Stomach (tissue), 4 donors: ENCODE data around the gene GSG1L2.

Experiments
- EP300 ChIP-seq: sonication (generic); formaldehyde crosslinking; IDR thresholded peaks from one replicate; pipeline ENCODE4 v1.6.1; 2017; ENCODE audit warnings: antibody characterized with exemption
- POLR2AphosphoS5 ChIP-seq, 3 donors: sonication (generic); formaldehyde crosslinking; IDR thresholded peaks; one replicate each; pipeline ENCODE4 v1.6.1; 2016; ENCODE audit warnings: antibody characterized with exemption in 3 of 3
- TF ChIP-seq, protein P1 (sequence below), 7 experiments: fragments of 450-650 bp in 4 of 7; fragments of 200-600 bp in 3 of 7; sonication (generic) in 3 of 7; IDR thresholded peaks; one replicate each; pipeline ENCODE4 v1.5.1; 2016 to 2019; ENCODE audit warnings: antibody characterized with exemption in 7 of 7, control low read depth in 2 of 7, mild to moderate bottlenecking in 1 of 7

DNA sequence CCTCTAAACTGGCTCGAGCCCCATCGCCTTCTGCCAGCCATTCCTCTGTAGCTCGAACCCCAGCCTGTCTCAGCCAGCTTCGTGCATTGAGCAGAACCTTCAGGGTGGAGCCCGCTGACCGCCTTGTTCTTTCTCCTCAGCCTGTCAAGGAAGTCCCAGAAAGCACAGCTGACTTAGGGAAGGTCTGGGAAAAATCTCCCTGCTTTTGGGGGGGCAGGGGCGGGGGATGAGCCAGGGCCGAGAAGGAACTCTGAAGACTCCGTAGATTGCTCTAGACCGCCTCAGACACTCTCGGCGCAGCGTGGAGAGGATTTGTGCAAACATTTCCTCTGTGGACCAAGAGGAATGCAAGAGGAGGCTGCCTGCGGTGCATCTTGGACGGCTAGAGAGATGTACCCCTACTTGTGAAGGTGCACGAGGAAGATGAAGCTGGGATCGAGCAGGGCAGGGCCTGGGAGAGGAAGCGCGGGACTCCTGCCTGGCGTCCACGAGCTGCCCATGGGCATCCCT, 3.8 kb upstream of the GSG1L2 start, which contains the start of gene GLP2R:
- TF ChIP-seq, protein P1, sequence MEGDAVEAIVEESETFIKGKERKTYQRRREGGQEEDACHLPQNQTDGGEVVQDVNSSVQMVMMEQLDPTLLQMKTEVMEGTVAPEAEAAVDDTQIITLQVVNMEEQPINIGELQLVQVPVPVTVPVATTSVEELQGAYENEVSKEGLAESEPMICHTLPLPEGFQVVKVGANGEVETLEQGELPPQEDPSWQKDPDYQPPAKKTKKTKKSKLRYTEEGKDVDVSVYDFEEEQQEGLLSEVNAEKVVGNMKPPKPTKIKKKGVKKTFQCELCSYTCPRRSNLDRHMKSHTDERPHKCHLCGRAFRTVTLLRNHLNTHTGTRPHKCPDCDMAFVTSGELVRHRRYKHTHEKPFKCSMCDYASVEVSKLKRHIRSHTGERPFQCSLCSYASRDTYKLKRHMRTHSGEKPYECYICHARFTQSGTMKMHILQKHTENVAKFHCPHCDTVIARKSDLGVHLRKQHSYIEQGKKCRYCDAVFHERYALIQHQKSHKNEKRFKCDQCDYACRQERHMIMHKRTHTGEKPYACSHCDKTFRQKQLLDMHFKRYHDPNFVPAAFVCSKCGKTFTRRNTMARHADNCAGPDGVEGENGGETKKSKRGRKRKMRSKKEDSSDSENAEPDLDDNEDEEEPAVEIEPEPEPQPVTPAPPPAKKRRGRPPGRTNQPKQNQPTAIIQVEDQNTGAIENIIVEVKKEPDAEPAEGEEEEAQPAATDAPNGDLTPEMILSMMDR (IDR thresholded peaks at IDR 0.05), result no peak
- TF ChIP-seq POLR2AphosphoS5 (IDR thresholded peaks at IDR 0.05), result no peak
- no peak for TF ChIP-seq EP300
